HCT116 (cell line): Measurements from ENCODE around the gene SGMS2. TPM values are rescaled to one million over a fixed set of nuclear protein-coding genes. Genes with fewer than 3 reads are reported as not detected.

Source experiments
- ATAC-seq: fragments of 200-7000 bp; cut with Tn5 transposase; 2 replicates; pipeline ENCODE4 v1.9.1; 2020; ENCODE audit warnings: mild to moderate bottlenecking, moderate library complexity
- BruUV-seq: library from RNA; stranded (reverse); fragments of 400-500 nt; replicated peaks from 2 replicates; lab custom pipeline; 2021; lab: Mats Ljungman, UMichigan
- CTCF ChIA-PET: fragments of 300-600 bp; sonication (Branson Sonifier 250); formaldehyde crosslinking; loops from one replicate; lab custom pipeline; 2021; ENCODE audit warnings: antibody characterized with exemption; lab: Charles Lee
- POLR2A ChIA-PET: fragments of 300-600, 350-600 bp; sonication (Branson Sonifier 250); formaldehyde crosslinking; loops from one replicate; lab custom pipeline; 2021; ENCODE audit warnings: antibody characterized with exemption; lab: Charles Lee
- RAD21 ChIA-PET, 2 experiments: fragments of 300-600 bp; sonication (Branson Sonifier 250); formaldehyde crosslinking; loops; one replicate each; lab custom pipeline; 2023; ENCODE audit warnings: low total read pairs in 2 of 2; ENCODE audit not compliant: uncharacterized antibody in 2 of 2, unreplicated experiment in 2 of 2, low non-redundant PET in 1 of 2; lab: Charles Lee
- DNase-seq: peaks from one replicate; pipeline ENCODE4 v3.0.0-alpha.2; 2010; ENCODE audit warnings: low read depth, low spot score
- H2AFZ ChIP-seq: fragments of 200-600 bp; shearing (Covaris generic), sonication (generic); 2 replicates; pipeline ENCODE4 v1.6.1; 2017; ENCODE audit warnings: low read depth, mixed run types, mixed read lengths, antibody characterized with exemption, low read length; ENCODE audit not compliant: poor library complexity, severe bottlenecking
- H3K27ac ChIP-seq: 2 replicates; pipeline ENCODE4 v1.5.1; 2012; ENCODE audit warnings: low read depth, low read length
- H3K27me3 ChIP-seq: fragments of 200-600 bp; sonication (generic); 2 replicates; pipeline ENCODE4 v1.6.1; 2016; ENCODE audit warnings: mixed run types, low read length, mixed read lengths; ENCODE audit not compliant: insufficient read depth
- H3K36me3 ChIP-seq, 2 experiments: fragments of 200-500 bp in 1 of 2; fragments of 200-600 bp in 1 of 2; sonication (Bioruptor generic) in 1 of 2; sonication (generic) in 1 of 2; 2 replicates each; pipeline versions ENCODE4 v1.5.1 to v1.6.1; 2014 to 2016; ENCODE audit warnings: low read length in 2 of 2, inconsistent platforms in 1 of 2, mixed read lengths in 1 of 2, mixed run types in 1 of 2; ENCODE audit not compliant: insufficient read depth in 2 of 2, control insufficient read depth in 1 of 2
- H3K4me1 ChIP-seq, 2 experiments: fragments of 200-600 bp in 1 of 2; sonication (generic) in 1 of 2; 2 replicates each; pipeline versions ENCODE4 v1.5.1 to v1.6.1; 2012 to 2017; ENCODE audit warnings: low read length in 2 of 2, inconsistent platforms in 1 of 2, mild to moderate bottlenecking in 1 of 2, mixed read lengths in 1 of 2, mixed run types in 1 of 2, moderate library complexity in 1 of 2; ENCODE audit not compliant: insufficient read depth in 2 of 2, control insufficient read depth in 1 of 2
- H3K4me2 ChIP-seq: fragments of 200-600 bp; sonication (generic); 2 replicates; pipeline ENCODE4 v1.6.1; 2017; ENCODE audit warnings: mixed run types, low read length, mixed read lengths
- H3K4me3 ChIP-seq, 2 experiments: fragments of 200-600 bp in 1 of 2; sonication (generic) in 1 of 2; replicated peaks in 1 of 2; 2 replicates each; pipeline ENCODE4 v1.5.1; 2011 to 2016; ENCODE audit warnings: low read length in 2 of 2, control low read depth in 1 of 2, low read depth in 1 of 2, mild to moderate bottlenecking in 1 of 2, mixed read lengths in 1 of 2, mixed run types in 1 of 2
- H3K79me2 ChIP-seq: fragments of 200-600 bp; sonication (generic); 2 replicates; pipeline ENCODE4 v1.6.1; 2017; ENCODE audit warnings: mild to moderate bottlenecking, mixed run types, low read length, moderate library complexity, mixed read lengths; ENCODE audit not compliant: insufficient read depth
- H3K9ac ChIP-seq: fragments of 200-600 bp; sonication (generic); 2 replicates; pipeline ENCODE4 v1.6.1; 2016; ENCODE audit warnings: low read length, mixed read lengths
- H3K9me2 ChIP-seq: fragments of 200-600 bp; sonication (generic), shearing (Covaris generic); 2 replicates; pipeline ENCODE4 v1.6.1; 2017; ENCODE audit warnings: mixed run types, mild to moderate bottlenecking, moderate library complexity; ENCODE audit not compliant: insufficient read depth
- H3K9me3 ChIP-seq, 2 experiments: fragments of 200-500 bp in 1 of 2; fragments of 200-600 bp in 1 of 2; sonication (Bioruptor generic) in 1 of 2; sonication (generic) in 1 of 2; 2 replicates each; pipeline ENCODE4 v1.6.1; 2014 to 2017; ENCODE audit warnings: low read length in 2 of 2, mixed read lengths in 2 of 2, inconsistent platforms in 1 of 2, low read depth in 1 of 2, mild to moderate bottlenecking in 1 of 2, mixed run types in 1 of 2, moderate library complexity in 1 of 2; ENCODE audit not compliant: control insufficient read depth in 1 of 2, insufficient read depth in 1 of 2
- H4K20me1 ChIP-seq: fragments of 200-600 bp; sonication (generic), shearing (Covaris generic); 2 replicates; pipeline ENCODE4 v1.6.1; 2017; ENCODE audit warnings: mixed run types, mild to moderate bottlenecking, moderate library complexity; ENCODE audit not compliant: insufficient read depth
- ATF3 ChIP-seq: IDR thresholded peaks from 2 replicates; pipeline ENCODE4 v1.6.1; 2012
- CBX3 ChIP-seq: IDR thresholded peaks from 2 replicates; pipeline ENCODE4 v1.6.1; 2012; ENCODE audit warnings: low read depth
- EGR1 ChIP-seq: IDR thresholded peaks from 2 replicates; pipeline ENCODE4 v1.6.1; 2012; ENCODE audit warnings: low read depth
- EZH2phosphoT487 ChIP-seq: fragments of 200-600 bp; IDR thresholded peaks from 2 replicates; pipeline ENCODE4 v1.6.1; 2018; ENCODE audit warnings: antibody characterized with exemption, borderline replicate concordance
- FOSL1 ChIP-seq: IDR thresholded peaks from 2 replicates; pipeline ENCODE4 v1.6.1; 2012; ENCODE audit warnings: low read depth
- POLR2A ChIP-seq: IDR thresholded peaks from 2 replicates; pipeline ENCODE4 v1.7.0; 2011; ENCODE audit warnings: borderline replicate concordance; ENCODE audit not compliant: insufficient read depth, insufficient read length; ENCODE audit errors: extremely low read depth
- POLR2AphosphoS5 ChIP-seq: IDR thresholded peaks from 2 replicates; pipeline ENCODE4 v1.6.1; 2011; ENCODE audit warnings: mild to moderate bottlenecking, low read depth, low read length, moderate library complexity
- SP1 ChIP-seq: IDR thresholded peaks from 2 replicates; pipeline ENCODE4 v1.6.1; 2012; ENCODE audit warnings: low read depth
- TCF7L2 ChIP-seq: IDR thresholded peaks from 2 replicates; pipeline ENCODE4 v1.7.0; 2011; ENCODE audit warnings: borderline replicate concordance, inconsistent platforms; ENCODE audit not compliant: insufficient read depth, insufficient read length; ENCODE audit errors: extremely low read depth
- YY1 ChIP-seq: IDR thresholded peaks from 2 replicates; pipeline ENCODE4 v1.6.1; 2011; ENCODE audit warnings: low read length, low read depth, moderate library complexity, mild to moderate bottlenecking; ENCODE audit not compliant: insufficient replicate concordance; ENCODE audit errors: extremely low read depth
- ZNF274 ChIP-seq: fragments of 200-500 bp; sonication (Bioruptor generic); IDR thresholded peaks from 2 replicates; pipeline ENCODE4 v1.6.1; 2014; ENCODE audit warnings: mild to moderate bottlenecking, low read depth, low read length, inconsistent platforms
- intact Hi-C: fragments of 100-400 bp; cut with micrococcal nuclease; formaldehyde crosslinking; loops from 2 replicates; pipeline ENCODE4 v1.10.0; 2022
- total RNA-seq: library from RNA; stranded (reverse); gene quantifications from one replicate; pipeline ENCODE4 v1.2.1, GENCODE V29; 2021; ENCODE audit not compliant: unreplicated experiment

Gene SGMS2
- total RNA-seq, 1 experiment from 2014 or later: 36.6 TPM

DNA sequence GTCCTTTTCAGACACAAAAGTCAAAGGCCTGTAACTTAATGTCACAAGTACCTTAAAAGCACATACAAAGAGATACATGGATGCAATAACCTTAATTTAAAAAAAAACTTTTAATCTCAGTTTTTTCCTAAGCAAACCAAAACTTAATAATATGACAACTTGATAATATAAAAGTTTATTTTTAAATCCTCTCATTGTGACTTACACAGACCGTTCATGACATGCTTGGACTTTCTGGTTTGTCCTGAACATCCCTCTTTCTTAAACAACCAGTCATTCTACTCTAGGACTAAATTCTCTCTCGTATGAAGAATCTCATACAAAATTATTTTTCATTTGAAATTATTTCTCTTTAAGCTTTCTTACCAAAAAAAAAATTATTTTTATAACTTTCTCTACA is 63.5 kb downstream of the SGMS2 start:
- Histone ChIP-seq H3K9me3 (peaks cover 4 to 9% of the 10 kb centered on the region in 2 experiments; a peak in 3 of 4 replicates), H3K9me2 (no peaks in the 10 kb centered on the region)
- no peak for DNase-seq
- TF ChIP-seq CBX3 (peak; percentile 33; the same call in 1 of the 2 replicates), ATF3 (no peak), YY1 (no peak)
- TF ChIP-seq, all 23 proteins: peak for 1
- peaks cover 3% of the 10 kb centered on the region; the same call in 1 of the 2 replicates for H3K79me2 ChIP-seq
- H2AFZ ChIP-seq: no peak overlapping the region
- RAD21 ChIA-PET: no interaction called here
- H3K36me3 ChIP-seq: no peaks in the 10 kb centered on the region; a peak in 1 of 4 replicates
- H3K9ac ChIP-seq: no peak overlapping the region
- CTCF ChIA-PET: no interaction called here
- ATAC-seq: no peak
- no TSS peak for BruUV-seq
- H3K4me2 ChIP-seq: no peak overlapping the region
- no peaks in the 10 kb centered on the region for H4K20me1 ChIP-seq
- H3K27me3 ChIP-seq: no peaks in the 10 kb centered on the region
- no peak overlapping the region for H3K4me3 ChIP-seq
- no peak overlapping the region for H3K27ac ChIP-seq
- POLR2A ChIA-PET: no interaction called here
- intact Hi-C loops: no loop called here
- no peaks in the 10 kb centered on the region for H3K4me1 ChIP-seq

DNA sequence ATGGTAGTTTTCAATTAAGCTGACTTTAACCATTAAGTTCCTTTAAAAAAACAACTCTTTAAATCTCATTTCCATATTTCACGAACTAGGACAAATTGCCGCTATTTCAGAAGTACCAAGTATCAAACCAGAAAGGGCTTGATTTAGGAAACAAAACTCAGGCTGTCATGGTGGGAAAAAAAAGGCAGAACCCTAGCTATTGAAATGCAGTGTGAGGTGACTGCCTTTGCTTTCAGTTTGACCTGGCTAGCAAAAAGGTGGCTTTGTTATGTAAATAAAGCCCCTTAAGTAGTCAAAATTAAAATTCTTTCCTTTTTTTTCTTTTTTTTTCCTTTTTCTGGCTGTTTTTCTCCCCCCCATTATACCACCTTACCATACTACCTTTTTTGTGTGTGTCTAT is 66.0 kb downstream of the SGMS2 start:
- Histone ChIP-seq H3K79me2 (peaks cover 3% of the 10 kb centered on the region; the same call in 1 of the 2 replicates), H3K27ac (no peak overlapping the region), H3K9me2 (no peaks in the 10 kb centered on the region), H4K20me1 (no peaks in the 10 kb centered on the region), H3K9ac (no peak overlapping the region)
- no peak for DNase-seq
- no peak for TF ChIP-seq POLR2A
- TF ChIP-seq SP1: no peak
- TF ChIP-seq CBX3: no peak
- TF ChIP-seq POLR2AphosphoS5: no peak
- no peak for TF ChIP-seq TCF7L2
- TF ChIP-seq EGR1: no peak
- no peak for TF ChIP-seq FOSL1
- TF ChIP-seq EZH2phosphoT487: no peak
- no peak for TF ChIP-seq ZNF274
- TF ChIP-seq, all 23 proteins: peak for 0
- CTCF ChIA-PET: no interaction called here
- no peaks in the 10 kb centered on the region; a peak in 1 of 4 replicates for H3K36me3 ChIP-seq
- no peak overlapping the region for H3K4me3 ChIP-seq
- H3K27me3 ChIP-seq: no peaks in the 10 kb centered on the region
- H2AFZ ChIP-seq: no peak overlapping the region
- no peak for ATAC-seq
- no peak overlapping the region for H3K4me2 ChIP-seq
- intact Hi-C loops: no loop called here
- RAD21 ChIA-PET: no interaction called here
- peaks cover 4 to 9% of the 10 kb centered on the region in 2 experiments; a peak in 3 of 4 replicates for H3K9me3 ChIP-seq
- peaks cover 5 to 9% of the 10 kb centered on the region in 2 experiments for H3K4me1 ChIP-seq
- POLR2A ChIA-PET: no interaction called here
- BruUV-seq: no TSS peak
